Caco-2 (cell line): ENCODE data around the gene HOXB6. TPM values are rescaled to one million over a fixed set of nuclear protein-coding genes. Genes with fewer than 3 reads are reported as not detected.
A peak's percentile ranks its signal among the peaks of the same experiment; 100 is the strongest.

ENCODE experiments used
- BruUV-seq: library from RNA; stranded (reverse); fragments of 400-500 nt; replicated peaks from 2 replicates; lab custom pipeline; 2021; lab: Mats Ljungman, UMichigan
- CTCF ChIA-PET: fragments of 300-600 bp; sonication (Branson Sonifier 250); formaldehyde crosslinking; loops from one replicate; lab custom pipeline; 2022; ENCODE audit warnings: antibody characterized with exemption; lab: Charles Lee
- POLR2A ChIA-PET: fragments of 300-600 bp; sonication (Branson Sonifier 250); formaldehyde crosslinking; loops from one replicate; lab custom pipeline; 2022; ENCODE audit warnings: antibody characterized with exemption; lab: Charles Lee
- DNase-seq, 2 experiments: peaks; one replicate each; pipeline versions ENCODE4 v3.0.0 to v3.0.0-alpha.2; 2020 to 2022
- H3K27me3 ChIP-seq: replicated peaks from 2 replicates; pipeline ENCODE4 v1.6.0; 2011; ENCODE audit warnings: low read length; ENCODE audit not compliant: control insufficient read depth, insufficient read depth
- H3K36me3 ChIP-seq: 2 replicates; pipeline ENCODE4 v1.5.1; 2011; ENCODE audit warnings: low read length; ENCODE audit not compliant: control insufficient read depth, insufficient read depth
- H3K4me1 ChIP-seq: fragments of 250-450 bp; sonication (Bioruptor Pico); 2 replicates; pipeline ENCODE4 v1.5.1; 2020; ENCODE audit warnings: mild to moderate bottlenecking
- H3K4me3 ChIP-seq: 2 replicates; pipeline ENCODE4 v1.5.1; 2011; ENCODE audit warnings: low read depth, mild to moderate bottlenecking, control low read depth, low read length
- H3K9me3 ChIP-seq: fragments of 250-450 bp; sonication (Bioruptor Pico); 2 replicates; pipeline ENCODE4 v1.5.1; 2020; ENCODE audit warnings: mild to moderate bottlenecking, moderate library complexity
- H3K27ac Mint-ChIP-seq: one replicate; pipeline ENCODE4 v1.8.0; 2022; ENCODE audit warnings: mixed read lengths; ENCODE audit not compliant: unreplicated experiment
- H3K27me3 Mint-ChIP-seq: one replicate; pipeline ENCODE4 v1.8.0; 2022; ENCODE audit warnings: mixed read lengths; ENCODE audit not compliant: insufficient read depth, unreplicated experiment
- H3K36me3 Mint-ChIP-seq: one replicate; pipeline ENCODE4 v1.8.0; 2022; ENCODE audit warnings: mild to moderate bottlenecking, mixed read lengths; ENCODE audit not compliant: insufficient read depth, unreplicated experiment
- H3K4me1 Mint-ChIP-seq: one replicate; pipeline ENCODE4 v1.8.0; 2022; ENCODE audit warnings: low read depth, mixed read lengths; ENCODE audit not compliant: unreplicated experiment
- H3K4me3 Mint-ChIP-seq: one replicate; pipeline ENCODE4 v1.8.0; 2022; ENCODE audit warnings: mild to moderate bottlenecking, moderate library complexity, mixed read lengths; ENCODE audit not compliant: unreplicated experiment
- H3K9me3 Mint-ChIP-seq: one replicate; pipeline ENCODE4 v1.8.0; 2022; ENCODE audit warnings: mixed read lengths; ENCODE audit not compliant: unreplicated experiment
- CTCF ChIP-seq, 2 experiments: fragments of 200-600 bp in 1 of 2; IDR thresholded peaks; 1 replicate in 1 of 2; 2 replicates in 1 of 2; pipeline versions ENCODE4 v1.5.1 to v1.8.0; 2011 to 2022; ENCODE audit warnings: antibody characterized with exemption in 1 of 2, control low read depth in 1 of 2, inconsistent platforms in 1 of 2, low read depth in 1 of 2, low read length in 1 of 2, mild to moderate bottlenecking in 1 of 2, moderate library complexity in 1 of 2; ENCODE audit not compliant: insufficient read depth in 1 of 2, severe bottlenecking in 1 of 2, unreplicated experiment in 1 of 2
- intact Hi-C: fragments of 100-400 bp; cut with micrococcal nuclease; formaldehyde crosslinking; loops from one replicate; pipeline ENCODE4 v1.10.0; 2022; ENCODE audit not compliant: unreplicated experiment
- total RNA-seq: library from RNA; stranded (reverse); gene quantifications from 2 replicates; pipeline ENCODE4 v1.2.3, GENCODE V29; 2022

Gene HOXB6
- total RNA-seq, 1 experiment from 2014 or later = 1.9 TPM

GRCh38 chr17:48631693-48632578 lies 27.1 kb upstream of the HOXB6 start:
- intact Hi-C loops = no loop called here
- no peak overlapping the region for H3K27ac Mint-ChIP-seq
- H3K4me1 Mint-ChIP-seq = peaks cover 8% of the 10 kb centered on the region
- no peak overlapping the region for H3K4me3 Mint-ChIP-seq
- BruUV-seq = no TSS peak
- Histone ChIP-seq H3K36me3 (no peaks in the 10 kb centered on the region), H3K4me3 (no peak overlapping the region), H3K4me1 (peaks cover 15% of the 10 kb centered on the region), H3K9me3 (no peaks in the 10 kb centered on the region), H3K27me3 (peaks cover 10% of the 10 kb centered on the region)
- no peak for TF ChIP-seq CTCF (IDR thresholded peaks at IDR 0.05; ENCODE audit: insufficient read depth in 1 of 2, low read depth in 1 of 2, low read length in 1 of 2, severe bottlenecking in 1 of 2, unreplicated experiment in 1 of 2)
- H3K36me3 Mint-ChIP-seq = no peaks in the 10 kb centered on the region
- DNase-seq = peak in 1 of 2 experiments; percentile 36
- ChIA-PET POLR2A (interaction anchor here (0.6 kb wide), 1 partner anchor 583 kb away, joined by 3 read pairs; no protein-coding TSS in a partner anchor), CTCF (interaction anchor here (0.6 to 1.6 kb wide), 3 partner anchors 169 to 252 kb away, joined by 3 to 5 read pairs (median 3); no protein-coding TSS in a partner anchor)
- no peaks in the 10 kb centered on the region for H3K9me3 Mint-ChIP-seq
- peaks cover 15% of the 10 kb centered on the region for H3K27me3 Mint-ChIP-seq

GRCh38 chr17:48630925-48631692 lies 26.3 kb upstream of the HOXB6 start:
- Mint-ChIP-seq H3K9me3 (no peaks in the 10 kb centered on the region), H3K36me3 (no peaks in the 10 kb centered on the region), H3K27ac (no peak overlapping the region), H3K4me3 (no peak overlapping the region), H3K4me1 (peaks cover 8% of the 10 kb centered on the region), H3K27me3 (peaks cover 18% of the 10 kb centered on the region)
- no TSS peak for BruUV-seq
- H3K27me3 ChIP-seq = peaks cover 14% of the 10 kb centered on the region
- H3K4me3 ChIP-seq = no peak overlapping the region
- no peak for TF ChIP-seq CTCF (IDR thresholded peaks at IDR 0.05; ENCODE audit: insufficient read depth in 1 of 2, low read depth in 1 of 2, low read length in 1 of 2, severe bottlenecking in 1 of 2, unreplicated experiment in 1 of 2)
- intact Hi-C loops = no loop called here
- no peaks in the 10 kb centered on the region for H3K36me3 ChIP-seq
- H3K9me3 ChIP-seq = no peaks in the 10 kb centered on the region
- CTCF ChIA-PET = interaction anchor here (0.6 kb wide), 1 partner anchor 253 kb away, joined by 5 read pairs; no protein-coding TSS in a partner anchor
- POLR2A ChIA-PET = no interaction called here
- DNase-seq = peak; percentile 66 to 83
- H3K4me1 ChIP-seq = peaks cover 20% of the 10 kb centered on the region
